GM21447 (cell line): Measurements from ENCODE around the gene BPI.
"Not testable (repeated sequence)": the region's sequence is repeated elsewhere in the genome, so short reads cannot be mapped to it uniquely, and the experiment has no call there.

Source experiments
- ATAC-seq: cut with Tn5 transposase; IDR thresholded peaks from one replicate; pipeline ENCODE4 v1.9.1; 2021; ENCODE audit not compliant: unreplicated experiment

The BPI gene

DNA sequence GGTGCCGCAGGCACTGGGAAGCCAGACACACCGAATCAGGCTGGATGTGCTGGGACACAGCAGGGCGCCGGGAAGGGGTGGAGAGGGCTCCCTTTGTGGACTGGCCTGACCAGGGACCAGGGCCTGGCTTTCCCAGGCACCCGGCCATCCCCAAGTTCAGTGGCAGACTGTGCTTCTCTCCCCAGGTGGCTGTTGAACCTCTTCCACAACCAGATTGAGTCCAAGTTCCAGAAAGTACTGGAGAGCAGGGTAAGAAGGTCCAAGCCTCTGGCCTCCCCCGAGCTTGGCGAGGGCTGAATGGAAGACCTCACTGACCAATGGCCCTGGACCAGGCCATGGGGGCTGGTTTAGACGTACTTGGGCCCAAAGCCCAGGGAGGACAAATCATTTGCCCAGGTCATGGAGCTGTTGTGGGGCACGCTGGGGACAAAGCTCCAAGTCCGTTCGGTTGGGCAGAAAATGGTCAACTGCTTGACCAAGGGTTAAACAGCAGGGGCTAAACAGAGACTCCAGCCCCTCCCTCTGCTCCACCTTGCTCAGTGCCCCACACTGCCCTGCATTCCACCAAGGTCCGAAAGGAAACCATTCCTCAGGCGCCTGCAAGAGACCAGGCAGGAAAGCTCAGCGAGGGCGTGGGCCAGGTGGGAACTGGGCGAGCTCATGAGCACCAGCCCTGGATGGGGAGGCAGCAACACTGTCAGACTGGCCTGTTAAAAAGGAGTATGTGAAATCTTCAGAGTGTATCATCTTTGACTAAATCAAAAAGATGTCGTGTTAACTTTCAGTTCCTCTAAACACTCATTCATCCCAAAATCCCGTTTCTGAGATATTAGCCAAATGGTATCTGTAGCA is 51.4 kb downstream of the BPI start:
- ATAC-seq = no peak

DNA sequence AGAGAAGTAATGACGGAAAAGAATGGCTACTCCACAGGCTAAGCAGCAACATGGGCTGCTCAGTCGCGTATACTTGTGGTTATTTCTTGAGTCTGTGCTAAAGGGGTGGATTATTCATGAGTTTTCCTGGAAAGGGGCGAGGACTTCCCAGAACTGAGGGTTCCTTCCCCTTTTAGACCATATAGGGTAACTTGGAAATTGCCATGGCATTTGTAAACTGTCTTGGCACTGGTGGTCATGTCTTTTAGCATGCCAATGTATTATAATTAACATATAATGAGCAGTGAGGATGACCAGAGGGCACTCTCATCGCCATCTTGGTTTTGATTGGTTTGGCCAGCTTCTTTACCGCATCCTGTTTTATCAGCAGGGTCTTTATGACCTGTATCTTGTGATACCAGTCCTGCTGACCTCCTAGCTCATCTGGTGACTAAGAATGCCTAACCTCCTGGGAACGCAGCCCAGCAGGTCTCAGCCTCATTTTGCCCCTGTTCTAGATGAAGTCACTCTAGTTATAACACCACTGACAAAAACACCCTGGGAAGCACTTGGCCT is 53.8 kb downstream of the BPI start:
- no peak for ATAC-seq

DNA sequence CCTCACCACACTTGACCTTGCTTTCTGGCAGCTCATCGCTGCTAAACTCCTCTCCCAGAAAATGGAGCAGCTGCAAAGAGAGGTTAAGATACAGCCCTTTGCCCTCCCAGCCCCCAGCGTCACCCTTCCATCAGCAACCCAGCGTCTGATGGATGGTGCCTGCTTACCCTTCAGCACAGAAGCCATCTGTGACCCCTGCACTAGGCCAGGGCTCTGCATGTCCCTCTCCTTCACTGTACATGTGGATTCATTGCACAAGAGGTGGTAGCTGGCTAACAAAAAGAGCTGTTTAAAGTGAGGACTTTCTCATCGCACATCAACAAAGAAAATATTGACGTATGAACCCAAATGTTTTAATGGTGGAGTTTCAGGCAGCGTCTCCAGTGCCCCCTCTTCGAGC is 54.6 kb downstream of the BPI start:
- no peak for ATAC-seq

DNA sequence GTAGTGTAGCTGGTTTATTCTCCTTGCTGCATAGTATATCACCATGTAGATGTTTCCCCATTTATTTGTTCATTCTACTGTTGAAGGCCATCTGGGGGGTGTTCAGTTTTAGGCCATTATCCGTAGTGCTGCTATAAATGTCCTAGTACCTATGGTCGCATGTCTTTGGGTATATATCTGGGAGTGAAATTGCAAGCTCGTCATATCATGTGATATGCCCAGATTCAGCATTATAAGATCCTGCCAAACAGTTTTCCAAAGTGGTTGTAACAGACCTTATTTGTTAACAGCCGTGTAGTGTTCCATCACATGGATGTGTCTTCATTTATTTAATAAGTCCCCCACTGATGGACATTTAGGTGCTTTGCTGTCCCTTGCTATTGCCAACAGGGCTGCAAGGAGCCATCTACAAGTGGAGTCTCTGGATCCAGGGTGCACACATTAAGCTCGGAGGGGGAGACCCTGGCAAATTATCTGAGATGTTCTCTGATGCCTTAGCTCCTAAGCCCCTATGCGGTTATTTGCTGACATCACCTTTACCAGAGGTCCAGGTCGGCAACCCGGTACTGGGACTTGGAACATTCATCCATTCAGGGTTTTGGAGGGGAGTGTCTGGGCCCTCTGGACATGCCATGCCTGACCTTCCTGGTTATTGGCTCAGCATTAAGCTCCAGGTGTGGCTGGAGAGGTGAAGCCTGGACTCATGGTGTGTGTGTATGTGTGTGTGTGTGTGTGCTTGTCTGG is 59.2 kb downstream of the BPI start:
- no peak for ATAC-seq

DNA sequence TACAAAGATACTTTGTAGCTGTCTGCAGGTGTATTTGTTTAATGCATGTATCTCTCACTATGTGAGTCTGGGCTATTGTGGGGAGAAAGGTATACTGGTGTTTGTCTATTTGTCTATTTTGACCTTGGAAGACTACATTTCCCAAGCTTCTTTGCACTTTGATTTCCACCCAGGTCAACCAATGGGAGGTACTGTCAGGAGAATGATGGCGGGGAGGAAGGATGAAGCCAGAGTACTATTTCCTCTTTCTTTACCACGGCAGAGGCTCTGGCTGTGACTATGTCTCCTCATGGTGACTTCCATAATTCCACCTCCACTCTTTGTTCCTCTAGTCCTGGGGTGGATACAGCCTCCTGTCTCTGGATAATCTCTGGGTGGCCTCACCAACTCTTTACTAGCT is 65.4 kb downstream of the BPI start:
- ATAC-seq = no peak

DNA sequence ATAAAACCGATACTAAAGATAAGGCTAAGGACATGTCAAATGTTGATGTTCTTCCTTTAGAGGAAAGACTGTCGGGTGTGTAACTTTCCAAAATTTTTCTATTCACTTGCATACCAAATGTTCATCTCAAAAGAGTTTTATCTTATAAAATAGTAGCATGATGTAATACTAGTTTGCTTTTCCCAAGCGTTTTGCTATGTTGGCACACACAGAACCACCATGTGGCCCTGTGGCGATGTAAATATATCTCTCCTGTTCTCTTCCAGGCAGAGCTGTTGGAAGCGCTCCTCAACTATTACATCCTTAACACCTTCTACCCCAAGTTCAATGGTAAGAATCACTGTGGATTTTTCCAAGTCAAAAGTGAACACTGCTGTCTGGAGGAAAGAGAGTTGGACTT is 68.8 kb downstream of the BPI start:
- no peak for ATAC-seq

DNA sequence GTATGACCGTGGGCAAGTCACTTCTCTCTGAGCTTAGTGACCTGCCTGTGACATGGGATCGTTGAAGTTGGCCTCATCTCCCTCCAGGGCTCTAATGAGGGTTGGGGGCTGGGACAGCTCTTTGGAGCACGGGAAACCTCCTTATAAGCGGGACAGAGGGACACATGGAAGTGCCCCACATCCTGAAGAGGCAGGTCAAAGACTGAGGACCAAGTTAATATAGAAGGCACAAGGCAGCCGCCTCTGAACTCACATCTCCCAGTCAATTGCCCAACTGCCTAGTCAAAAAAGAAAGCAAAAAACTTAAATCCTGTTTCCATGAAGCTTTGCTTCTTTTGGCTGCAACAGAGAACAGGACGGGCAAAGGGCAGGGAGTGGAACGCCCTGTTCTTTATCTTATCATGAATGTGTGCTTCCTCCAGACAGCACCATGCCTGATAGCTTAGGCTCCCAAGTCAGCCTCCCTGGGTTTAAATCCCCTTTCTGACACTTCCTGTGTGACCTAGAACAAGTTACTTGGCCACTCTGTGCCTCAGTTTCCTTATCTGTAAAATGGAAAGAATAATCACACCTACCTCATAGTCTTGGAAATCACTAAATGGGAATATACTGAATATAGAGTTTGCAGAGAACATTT is 69.4 kb downstream of the BPI start:
- ATAC-seq = no peak

DNA sequence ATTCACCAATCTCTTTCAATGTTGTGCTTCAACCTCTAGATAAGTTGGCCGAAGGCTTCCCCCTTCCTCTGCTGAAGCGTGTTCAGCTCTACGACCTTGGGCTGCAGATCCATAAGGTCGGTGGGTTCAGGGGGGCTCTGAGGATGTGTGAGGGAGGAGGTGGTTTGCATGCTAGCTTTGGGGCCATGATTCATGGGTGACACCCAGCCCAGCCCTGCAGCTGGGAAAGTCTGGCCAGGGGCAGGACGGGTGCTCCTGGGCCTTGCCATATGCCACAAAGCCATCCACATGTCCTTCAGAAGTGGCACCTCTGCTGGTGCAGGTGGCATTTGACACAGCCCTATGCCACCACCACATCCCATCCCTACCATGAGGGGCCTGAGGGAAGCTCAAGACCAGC is 69.9 kb downstream of the BPI start:
- no peak for ATAC-seq

DNA sequence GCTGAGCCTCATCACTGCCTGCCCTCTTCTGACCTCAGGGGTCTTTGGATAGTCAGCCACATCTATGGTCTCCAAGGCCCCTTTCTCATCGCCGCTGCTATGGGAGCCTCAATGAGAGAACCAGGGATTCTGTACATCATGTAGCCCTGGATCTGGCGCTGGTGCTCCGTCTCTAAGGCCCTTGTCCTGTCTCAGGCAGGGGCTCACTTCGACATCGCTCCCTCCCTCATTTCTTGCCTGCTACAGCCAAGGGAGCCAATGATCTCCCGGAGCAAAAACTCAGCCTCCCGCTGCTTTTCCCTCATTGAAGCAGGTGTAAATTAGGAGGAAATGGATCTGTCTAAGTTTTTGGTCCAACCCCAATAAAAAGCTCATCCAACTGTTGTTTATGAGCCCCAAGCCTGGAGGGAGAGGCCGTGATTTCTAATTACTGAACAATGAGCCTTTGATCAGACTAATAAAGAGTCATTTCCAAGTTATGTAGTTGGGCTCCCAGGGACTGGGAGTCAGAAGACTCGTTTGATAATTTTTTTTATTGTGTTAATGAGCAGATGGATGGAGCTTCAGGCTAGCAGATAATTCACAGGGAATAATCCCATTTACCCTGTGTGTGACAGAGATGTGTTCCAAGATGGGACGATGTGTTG is 73.2 kb downstream of the BPI start:
- ATAC-seq = no peak

DNA sequence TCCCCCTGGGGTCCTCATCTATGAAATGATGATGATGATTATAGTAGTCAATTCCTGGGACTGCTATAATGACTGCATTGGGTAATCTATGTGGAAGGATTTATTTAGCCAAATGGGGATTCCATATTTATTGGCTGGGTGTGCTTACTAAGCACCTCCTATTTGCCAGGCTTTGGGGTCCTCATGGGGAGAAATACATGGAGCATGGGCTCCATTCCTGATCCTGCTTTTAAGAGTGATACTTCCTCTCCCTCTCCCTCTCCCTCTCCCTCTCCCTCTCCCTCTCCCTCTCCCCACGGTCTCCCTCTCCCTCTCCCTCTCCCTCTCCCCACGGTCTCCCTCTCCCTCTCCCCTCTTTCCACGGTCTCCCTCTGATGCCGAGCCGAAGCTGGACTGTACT is 73.9 kb downstream of the BPI start:
- ATAC-seq = not testable (repeated sequence)

DNA sequence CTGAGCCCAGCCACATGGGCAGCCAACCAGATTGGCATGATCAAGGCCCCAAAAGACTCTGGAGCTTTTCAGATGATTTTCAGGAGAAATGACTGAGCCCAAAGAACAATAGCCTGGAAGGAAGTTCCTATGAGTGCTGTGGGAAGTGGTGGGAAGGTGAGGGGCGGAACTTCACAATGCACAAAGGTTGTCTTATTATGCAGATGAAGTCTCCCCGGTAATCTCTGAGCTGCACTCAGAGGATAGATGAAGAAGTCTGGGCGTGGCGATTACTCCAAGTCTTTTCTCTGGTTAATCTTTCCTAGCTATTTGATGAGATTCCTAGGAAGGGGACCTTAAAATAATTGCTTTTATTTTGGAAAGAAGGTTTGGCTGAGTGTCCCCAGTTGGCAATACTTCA is 79.2 kb downstream of the BPI start:
- no peak for ATAC-seq

DNA sequence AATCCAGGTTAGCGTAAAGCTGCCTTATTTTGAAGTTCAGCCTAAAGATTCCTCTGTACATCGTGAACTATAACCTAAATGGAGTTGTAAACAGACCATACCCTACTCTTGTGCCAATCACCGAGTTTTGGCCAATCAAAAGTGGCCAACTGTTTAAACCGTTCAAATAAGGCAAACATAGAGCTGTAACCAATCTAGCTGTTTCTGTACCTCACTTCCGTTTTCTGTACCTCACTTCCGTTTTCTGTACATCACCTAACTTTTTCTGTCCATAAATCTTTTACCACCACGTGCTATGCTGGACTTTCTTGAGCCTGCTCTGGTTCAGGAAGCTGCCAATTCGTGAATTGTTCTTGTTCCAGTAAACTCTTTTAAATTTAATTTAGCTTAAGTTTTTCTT is 82.0 kb downstream of the BPI start:
- ATAC-seq = no peak

DNA sequence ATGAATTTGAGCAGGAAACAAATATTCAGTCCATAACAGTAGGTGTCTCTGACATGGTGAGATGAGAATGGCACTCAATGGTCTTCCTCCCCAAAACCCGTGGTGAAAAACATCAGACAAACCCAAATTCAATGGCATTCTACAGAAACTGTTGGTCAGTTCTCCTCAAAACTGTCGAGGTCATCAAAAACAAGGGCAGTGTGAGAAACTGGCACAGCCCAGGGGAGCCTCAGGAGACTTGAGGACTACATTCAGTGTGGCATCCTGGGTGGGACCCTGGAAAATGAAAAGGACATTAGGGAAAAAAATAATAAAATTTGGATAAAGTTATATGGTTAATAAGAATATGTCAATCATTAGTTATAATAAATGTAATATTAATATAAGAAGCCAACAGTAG is 82.9 kb downstream of the BPI start:
- no peak for ATAC-seq
